Uterus (tissue), 4 donors: ENCODE results near the gene KLHDC7B. TPM values are rescaled to one million over a fixed set of nuclear protein-coding genes. Genes with fewer than 3 reads are reported as not detected.
A peak's percentile ranks its signal among the peaks of the same experiment; 100 is the strongest.

Experiments used
- DNase-seq, 2 donors: peaks; one replicate each; pipeline ENCODE4 v3.0.0-alpha.2; 2019 to 2020
- H3K27ac ChIP-seq, 2 donors: fragments of 200-600 bp; sonication (generic); 1 replicate in 1 of 2; 2 replicates in 1 of 2; pipeline ENCODE4 v1.5.1; 2016 to 2018
- H3K27me3 ChIP-seq, 2 donors: fragments of 200-600 bp; sonication (generic); one replicate each; pipeline ENCODE4 v1.5.1; 2018 to 2019; ENCODE audit warnings: control low read depth in 1 of 2
- H3K36me3 ChIP-seq, 2 donors: fragments of 200-600 bp; sonication (generic); one replicate each; pipeline ENCODE4 v1.5.1; 2019; ENCODE audit warnings: control low read depth in 1 of 2
- H3K4me1 ChIP-seq, 2 donors: fragments of 200-600 bp; sonication (generic); one replicate each; pipeline ENCODE4 v1.5.1; 2018 to 2019; ENCODE audit warnings: control low read depth in 1 of 2
- H3K4me3 ChIP-seq, 2 donors: fragments of 200-600 bp; sonication (generic); 1 replicate in 1 of 2; 2 replicates in 1 of 2; pipeline ENCODE4 v1.5.1; 2018 to 2019; ENCODE audit warnings: mild to moderate bottlenecking in 1 of 2
- H3K9me3 ChIP-seq, 2 donors: fragments of 200-600 bp; sonication (generic); one replicate each; pipeline ENCODE4 v1.5.1; 2019; ENCODE audit warnings: control low read depth in 1 of 2
- CTCF ChIP-seq, 4 experiments: fragments of 200-600 bp in 2 of 4; fragments of 450-650 bp in 2 of 4; sonication (generic) in 2 of 4; IDR thresholded peaks; one replicate each; pipeline ENCODE4 v1.5.1; 2016 to 2019; ENCODE audit warnings: antibody characterized with exemption in 4 of 4, mild to moderate bottlenecking in 2 of 4, moderate library complexity in 1 of 4
- POLR2A ChIP-seq, 2 donors: fragments of 450-650 bp; IDR thresholded peaks; one replicate each; pipeline ENCODE4 v1.6.1; 2016; ENCODE audit warnings: antibody characterized with exemption in 2 of 2, mild to moderate bottlenecking in 1 of 2, moderate library complexity in 1 of 2
- intact Hi-C: fragments of 100-400 bp; cut with DNase I; formaldehyde crosslinking; loops from one replicate; pipeline ENCODE4 v1.15.1; 2023; ENCODE audit warnings: low total_unique reads
- total RNA-seq, 4 donors: library from RNA; depleted of rRNA in 3 of 4; stranded (reverse); fragments of >200 nt in 3 of 4; gene quantifications; one replicate each; pipeline versions ENCODE4 v1.1.0 to v1.2.4, GENCODE V29; 2014 to 2023
- donor health status: DM: yes; HTN: yes; CAD: no.

KLHDC7B gene
- total RNA-seq, 4 donors from 2014 or later = not detected

GRCh38 chr22:50561401-50562358, 16.0 kb downstream of the KLHDC7B start:
- H3K36me3 ChIP-seq = no peaks in the 10 kb centered on the region
- no peaks in the 10 kb centered on the region for H3K9me3 ChIP-seq
- TF ChIP-seq POLR2A (IDR thresholded peaks at IDR 0.05) (no peak), CTCF (IDR thresholded peaks at IDR 0.05) (no peak)
- H3K27me3 ChIP-seq = no peaks in the 10 kb centered on the region
- no peaks in the 10 kb centered on the region for H3K4me1 ChIP-seq
- H3K27ac ChIP-seq = no peak overlapping the region
- no peak overlapping the region for H3K4me3 ChIP-seq
- intact Hi-C loops = no loop called here
- no peak for DNase-seq

GRCh38 chr22:50562523-50563412, 17.1 kb downstream of the KLHDC7B start, which contains the start of gene SYCE3:
Gene SYCE3 (minus strand): TSS chr22:50562919. CDS start chr22:50556405, 6,514 bp downstream.
- Histone ChIP-seq H3K4me1 (no peaks in the 10 kb centered on the region), H3K36me3 (no peaks in the 10 kb centered on the region), H3K27ac (no peak within 1 kb of the TSS), H3K27me3 (no peaks in the 10 kb centered on the region), H3K4me3 (peak within 1 kb of the TSS; percentile 39 to 40), H3K9me3 (no peaks in the 10 kb centered on the region)
- DNase-seq = peak; percentile 93 to 95
- intact Hi-C loops = no loop called here
- TF ChIP-seq CTCF (IDR thresholded peaks at IDR 0.05) (peak; percentile 90 to 96 (median 95)), POLR2A (IDR thresholded peaks at IDR 0.05) (peak in 1 of 2 donors; percentile 62)

DNA sequence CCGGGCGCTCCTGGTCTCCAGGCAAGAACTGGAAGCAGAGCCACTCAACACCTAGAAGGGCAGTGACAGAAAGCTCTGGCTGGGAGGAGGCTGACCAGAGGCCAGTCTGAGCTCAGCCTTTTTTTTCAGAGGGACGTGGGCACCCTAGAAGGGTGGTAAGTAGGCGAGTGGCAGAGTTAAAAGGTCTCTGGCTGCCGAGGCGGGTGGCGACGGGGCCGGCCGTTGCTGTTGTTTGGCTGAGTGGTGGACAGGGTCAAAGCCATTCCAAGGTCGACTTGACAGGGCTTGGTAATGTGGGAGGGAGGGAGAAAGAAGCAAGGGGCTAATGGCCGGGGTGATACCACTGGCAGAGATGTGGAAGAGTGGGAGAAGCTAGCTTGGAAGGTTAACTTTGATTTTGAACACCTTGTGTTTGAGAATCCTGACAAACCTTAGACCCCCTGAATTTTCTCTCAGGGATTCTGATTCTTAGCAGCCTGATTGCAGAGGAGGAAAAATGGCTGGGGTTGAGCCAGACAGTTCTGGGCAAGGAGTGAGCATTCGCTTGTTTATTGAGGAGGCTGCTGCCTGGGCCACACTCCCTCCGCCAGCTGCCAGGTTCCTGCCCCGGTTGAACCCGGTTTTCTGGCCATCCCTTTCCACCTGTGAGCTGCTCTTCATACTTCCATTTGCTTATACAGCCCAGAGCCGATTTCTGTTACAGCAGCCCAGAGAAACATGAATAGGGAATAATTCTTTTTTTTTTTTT, 17.9 kb downstream of the KLHDC7B start:
- no peak for TF ChIP-seq CTCF (IDR thresholded peaks at IDR 0.05)
- TF ChIP-seq POLR2A (IDR thresholded peaks at IDR 0.05) = no peak
- H3K9me3 ChIP-seq = no peaks in the 10 kb centered on the region
- intact Hi-C loops = no loop called here
- H3K4me1 ChIP-seq = no peaks in the 10 kb centered on the region
- no peaks in the 10 kb centered on the region for H3K27me3 ChIP-seq
- peak overlapping the region; percentile 39 to 40 for H3K4me3 ChIP-seq
- H3K36me3 ChIP-seq = no peaks in the 10 kb centered on the region
- no peak for DNase-seq
- H3K27ac ChIP-seq = no peak overlapping the region

GRCh38 chr22:50564289-50564688, 18.6 kb downstream of the KLHDC7B start:
- Histone ChIP-seq H3K27ac (no peak overlapping the region), H3K27me3 (no peaks in the 10 kb centered on the region)

More at GRCh38 chr22:50564289-50564688, 18.6 kb downstream of the KLHDC7B start:
- H3K4me3 ChIP-seq = no peak overlapping the region
- H3K36me3 ChIP-seq = no peaks in the 10 kb centered on the region
- no peaks in the 10 kb centered on the region for H3K9me3 ChIP-seq
- H3K4me1 ChIP-seq = no peaks in the 10 kb centered on the region
- TF ChIP-seq POLR2A (IDR thresholded peaks at IDR 0.05) (no peak), CTCF (IDR thresholded peaks at IDR 0.05) (no peak)
- no peak for DNase-seq
- intact Hi-C loops = no loop called here
